ENCODE data around the gene NR6A1.
A peak's percentile ranks its signal among the peaks of the same experiment; 100 is the strongest.

NR6A1 gene

GRCh38 chr9:124781967-124782660 is 11.0 kb upstream of the NR6A1 start:
- H3K36me3 ChIP-seq (ENCODE audit: insufficient read depth, low read length): no peaks in the 10 kb centered on the region
- DNase-seq (ENCODE audit: low read depth, low spot score): no peak
- no peak overlapping the region for H3K4me3 ChIP-seq
- TF ChIP-seq POLR2AphosphoS5 (IDR thresholded peaks at IDR 0.05; ENCODE audit: borderline replicate concordance, low read depth, low read length) (no peak), FOXP2 (optimal IDR thresholded peaks at IDR 0.05; ENCODE audit: control extremely low read depth, extremely low read length, insufficient read depth) (no peak), EZH2 (IDR thresholded peaks at IDR 0.05) (no peak)
- H3K9ac ChIP-seq (ENCODE audit: insufficient read length): no peak overlapping the region
- H3K27ac ChIP-seq: no peak overlapping the region
- H3K9me3 ChIP-seq (ENCODE audit: low read depth, low read length): no peaks in the 10 kb centered on the region

- H3K27ac ChIP-seq: no peak overlapping the region
Measured at GRCh38 chr9:124780757-124781151, 9.6 kb upstream of the NR6A1 start.

GRCh38 chr9:124780060-124780756 is 9.1 kb upstream of the NR6A1 start:
- H3K9me3 ChIP-seq (ENCODE audit: low read depth, low read length): no peaks in the 10 kb centered on the region
- DNase-seq (ENCODE audit: low read depth, low spot score): no peak
- H3K36me3 ChIP-seq (ENCODE audit: insufficient read depth, low read length): no peaks in the 10 kb centered on the region
- H3K27ac ChIP-seq: no peak overlapping the region
- TF ChIP-seq EZH2 (IDR thresholded peaks at IDR 0.05): no peak
- TF ChIP-seq FOXP2 (optimal IDR thresholded peaks at IDR 0.05; ENCODE audit: control extremely low read depth, extremely low read length, insufficient read depth): no peak
- TF ChIP-seq POLR2AphosphoS5 (IDR thresholded peaks at IDR 0.05; ENCODE audit: borderline replicate concordance, low read depth, low read length): no peak
- H3K9ac ChIP-seq (ENCODE audit: insufficient read length): no peak overlapping the region
- H3K4me3 ChIP-seq: peak overlapping the region; percentile 44

More at GRCh38 chr9:124780757-124781151, 9.6 kb upstream of the NR6A1 start:
- Histone ChIP-seq H3K4me3 (no peak overlapping the region), H3K9me3 (ENCODE audit: low read depth, low read length) (no peaks in the 10 kb centered on the region), H3K36me3 (ENCODE audit: insufficient read depth, low read length) (no peaks in the 10 kb centered on the region), H3K9ac (ENCODE audit: insufficient read length) (no peak overlapping the region)
- TF ChIP-seq POLR2AphosphoS5 (IDR thresholded peaks at IDR 0.05; ENCODE audit: borderline replicate concordance, low read depth, low read length): no peak
- TF ChIP-seq EZH2 (IDR thresholded peaks at IDR 0.05): no peak
- no peak for TF ChIP-seq FOXP2 (optimal IDR thresholded peaks at IDR 0.05; ENCODE audit: control extremely low read depth, extremely low read length, insufficient read depth)
- no peak for DNase-seq (ENCODE audit: low read depth, low spot score)

- no peak for TF ChIP-seq EZH2 (IDR thresholded peaks at IDR 0.05)
- TF ChIP-seq FOXP2 (optimal IDR thresholded peaks at IDR 0.05; ENCODE audit: control extremely low read depth, extremely low read length, insufficient read depth): no peak
- Histone ChIP-seq H3K27ac (peak overlapping the region; percentile 73), H3K4me3 (peak overlapping the region; percentile 44), H3K9me3 (ENCODE audit: low read depth, low read length) (no peaks in the 10 kb centered on the region), H3K9ac (ENCODE audit: insufficient read length) (no peak overlapping the region), H3K36me3 (ENCODE audit: insufficient read depth, low read length) (no peaks in the 10 kb centered on the region)
- no peak for DNase-seq (ENCODE audit: low read depth, low spot score)
Measured at GRCh38 chr9:124779368-124780059, 8.4 kb upstream of the NR6A1 start.

GRCh38 chr9:124778575-124779367 is 7.7 kb upstream of the NR6A1 start:
- no peak for DNase-seq (ENCODE audit: low read depth, low spot score)
- peak overlapping the region; percentile 73 for H3K27ac ChIP-seq
- TF ChIP-seq POLR2AphosphoS5 (IDR thresholded peaks at IDR 0.05; ENCODE audit: borderline replicate concordance, low read depth, low read length) (no peak), FOXP2 (optimal IDR thresholded peaks at IDR 0.05; ENCODE audit: control extremely low read depth, extremely low read length, insufficient read depth) (no peak), EZH2 (IDR thresholded peaks at IDR 0.05) (no peak)
- H3K4me3 ChIP-seq: peak overlapping the region; percentile 44
- H3K9ac ChIP-seq (ENCODE audit: insufficient read length): no peak overlapping the region
- H3K36me3 ChIP-seq (ENCODE audit: insufficient read depth, low read length): no peaks in the 10 kb centered on the region
- H3K9me3 ChIP-seq (ENCODE audit: low read depth, low read length): no peaks in the 10 kb centered on the region

GRCh38 chr9:124776954-124777648 is 6.0 kb upstream of the NR6A1 start, which contains the start of gene OLFML2A:
Gene OLFML2A (plus strand): TSS chr9:124777133. CDS start chr9:124777271, 138 bp downstream.
- TF ChIP-seq POLR2AphosphoS5 (IDR thresholded peaks at IDR 0.05; ENCODE audit: borderline replicate concordance, low read depth, low read length): no peak
- TF ChIP-seq FOXP2 (optimal IDR thresholded peaks at IDR 0.05; ENCODE audit: control extremely low read depth, extremely low read length, insufficient read depth): no peak
- TF ChIP-seq EZH2 (IDR thresholded peaks at IDR 0.05): no peak
- H3K9me3 ChIP-seq (ENCODE audit: low read depth, low read length): no peaks in the 10 kb centered on the region
- no peaks in the 10 kb centered on the region for H3K36me3 ChIP-seq (ENCODE audit: insufficient read depth, low read length)
- H3K4me3 ChIP-seq: peak within 1 kb of the TSS; percentile 83
- peak within 1 kb of the TSS; percentile 55 for H3K9ac ChIP-seq (ENCODE audit: insufficient read length)
- DNase-seq (ENCODE audit: low read depth, low spot score): no peak
- H3K27ac ChIP-seq: no peak within 1 kb of the TSS

GRCh38 chr9:124776618-124776953 is 5.5 kb upstream of the NR6A1 start:
- Histone ChIP-seq H3K9ac (ENCODE audit: insufficient read length) (no peak overlapping the region), H3K27ac (no peak overlapping the region), H3K9me3 (ENCODE audit: low read depth, low read length) (no peaks in the 10 kb centered on the region), H3K4me3 (peak overlapping the region; percentile 83), H3K36me3 (ENCODE audit: insufficient read depth, low read length) (no peaks in the 10 kb centered on the region)
- no peak for TF ChIP-seq POLR2AphosphoS5 (IDR thresholded peaks at IDR 0.05; ENCODE audit: borderline replicate concordance, low read depth, low read length)
- no peak for TF ChIP-seq FOXP2 (optimal IDR thresholded peaks at IDR 0.05; ENCODE audit: control extremely low read depth, extremely low read length, insufficient read depth)
- no peak for TF ChIP-seq EZH2 (IDR thresholded peaks at IDR 0.05)
- DNase-seq (ENCODE audit: low read depth, low spot score): no peak
